Hepatocyte (in vitro differentiated cells): ENCODE results near the gene MEAF6. TPM values are rescaled to one million over a fixed set of nuclear protein-coding genes. Genes with fewer than 3 reads are reported as not detected.

Source experiments
- DNase-seq: peaks from one replicate; pipeline ENCODE4 v3.0.0-alpha.2; 2016; ENCODE audit warnings: low spot score
- H2AFZ ChIP-seq: fragments of 200-600 bp; sonication (generic); 2 replicates; pipeline ENCODE4 v1.6.0; 2016; ENCODE audit warnings: antibody characterized with exemption, mild to moderate bottlenecking
- H3K27ac ChIP-seq: fragments of 200-600 bp; sonication (generic); 2 replicates; pipeline ENCODE4 v1.5.1; 2016; ENCODE audit warnings: mild to moderate bottlenecking
- H3K27me3 ChIP-seq: fragments of 200-600 bp; sonication (generic); 2 replicates; pipeline ENCODE4 v1.6.1; 2016
- H3K36me3 ChIP-seq: fragments of 200-600 bp; sonication (generic); replicated peaks from 2 replicates; pipeline ENCODE4 v1.5.1; 2016; ENCODE audit warnings: low read depth; ENCODE audit not compliant: insufficient read depth
- H3K4me1 ChIP-seq: fragments of 200-600 bp; sonication (generic); 2 replicates; pipeline ENCODE4 v1.5.1; 2016; ENCODE audit warnings: mild to moderate bottlenecking, moderate library complexity; ENCODE audit not compliant: insufficient read depth
- H3K4me2 ChIP-seq: fragments of 200-600 bp; sonication (generic); 2 replicates; pipeline ENCODE4 v1.6.0; 2016
- H3K4me3 ChIP-seq: fragments of 200-600 bp; sonication (generic); 2 replicates; pipeline ENCODE4 v1.5.1; 2016; ENCODE audit warnings: mild to moderate bottlenecking
- H3K79me2 ChIP-seq: fragments of 200-600 bp; sonication (generic); 2 replicates; pipeline ENCODE4 v1.6.0; 2017; ENCODE audit warnings: mild to moderate bottlenecking
- H3K9me2 ChIP-seq: fragments of 200-600 bp; sonication (generic); replicated peaks from 2 replicates; pipeline ENCODE4 v1.6.0; 2017; ENCODE audit warnings: mild to moderate bottlenecking; ENCODE audit not compliant: insufficient read depth
- H3K9me3 ChIP-seq: fragments of 200-600 bp; sonication (generic); 2 replicates; pipeline ENCODE4 v1.5.1; 2016; ENCODE audit warnings: low read depth, mild to moderate bottlenecking
- H4K20me1 ChIP-seq: fragments of 200-600 bp; sonication (generic); 2 replicates; pipeline ENCODE4 v1.6.0; 2016; ENCODE audit warnings: mild to moderate bottlenecking; ENCODE audit not compliant: insufficient read depth, poor library complexity, severe bottlenecking
- CTCF ChIP-seq: fragments of 200-600 bp; sonication (generic); IDR thresholded peaks from 2 replicates; pipeline ENCODE4 v1.5.1; 2016; ENCODE audit warnings: antibody characterized with exemption, mild to moderate bottlenecking; ENCODE audit not compliant: poor library complexity
- EZH2 ChIP-seq: fragments of 200-600 bp; sonication (generic); IDR thresholded peaks from 2 replicates; pipeline ENCODE4 v1.6.1; 2016; ENCODE audit warnings: antibody characterized with exemption, mild to moderate bottlenecking, borderline replicate concordance
- EZH2phosphoT487 ChIP-seq: fragments of 200-600 bp; sonication (generic); IDR thresholded peaks from one replicate; pipeline ENCODE4 v1.6.1; 2018; ENCODE audit warnings: antibody characterized with exemption, mild to moderate bottlenecking, low read depth, moderate library complexity; ENCODE audit not compliant: unreplicated experiment, severe bottlenecking
- WGBS: methylation state at CpG from one replicate; pipeline ENCODE4 v1.1.6; 2016; ENCODE audit warnings: low lambda C conversion rate; ENCODE audit errors: missing lambda C conversion rate; 5-methylcytosine and 5-hydroxymethylcytosine counted together
- polyA plus RNA-seq: library from polyadenylated mRNA; unstranded; fragments of >200 nt; fragmentation: Nextera tagmentation; extraction: Ambion mirVana; gene quantifications from 2 replicates; pipeline ENCODE4 v1.2.1, GENCODE V29; 2016
- total RNA-seq: library from RNA; depleted of rRNA; stranded (reverse); fragments of >200 nt; gene quantifications from 2 replicates; pipeline ENCODE4 v1.2.3, GENCODE V29; 2014

Gene MEAF6
- total and polyA plus RNA-seq, 2 experiments from 2014 or later, result 46.5 to 74.7 TPM

DNA sequence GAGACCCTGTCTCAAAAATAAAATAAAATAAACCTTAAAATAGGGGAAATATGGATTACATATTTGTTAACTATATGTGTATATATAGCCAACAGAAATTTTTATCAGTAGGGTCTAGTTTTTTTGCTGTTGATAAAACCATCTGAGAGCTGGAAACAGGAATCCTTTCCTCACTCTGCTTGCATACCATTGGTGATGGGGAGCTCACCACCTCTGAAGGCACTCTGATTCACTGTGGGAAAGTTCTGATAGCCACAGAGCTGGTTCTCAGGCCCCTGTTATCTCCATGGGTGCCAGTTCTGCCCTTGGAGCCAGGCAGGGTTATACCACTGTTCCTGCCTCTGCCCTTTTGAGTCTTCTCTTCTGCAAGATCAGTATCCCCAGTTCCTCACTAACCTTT, 58.0 kb downstream of the MEAF6 start:
- no peaks in the 10 kb centered on the region for H3K27me3 ChIP-seq
- H2AFZ ChIP-seq, result no peak overlapping the region
- H3K9me3 ChIP-seq, result no peaks in the 10 kb centered on the region
- no peaks in the 10 kb centered on the region for H4K20me1 ChIP-seq
- H3K4me2 ChIP-seq, result no peak overlapping the region
- no peaks in the 10 kb centered on the region for H3K36me3 ChIP-seq
- no peak for TF ChIP-seq EZH2phosphoT487
- TF ChIP-seq CTCF, result no peak
- no peak for TF ChIP-seq EZH2
- no peak overlapping the region for H3K4me3 ChIP-seq
- no peaks in the 10 kb centered on the region for H3K79me2 ChIP-seq
- H3K9me2 ChIP-seq, result no peaks in the 10 kb centered on the region
- no peak for DNase-seq
- no peaks in the 10 kb centered on the region for H3K4me1 ChIP-seq
- no peak overlapping the region for H3K27ac ChIP-seq

GRCh38 chr1:37455516-37455915, 59.0 kb downstream of the MEAF6 start:
- H3K4me2 ChIP-seq, result no peak overlapping the region
- H3K27ac ChIP-seq, result no peak overlapping the region
- 91% methylated on average over 10 of the region's 10 CpGs for WGBS
- no peak for DNase-seq
- H2AFZ ChIP-seq, result no peak overlapping the region
- no peak for TF ChIP-seq EZH2
- no peak for TF ChIP-seq EZH2phosphoT487
- TF ChIP-seq CTCF, result no peak
- no peaks in the 10 kb centered on the region for H3K27me3 ChIP-seq
- H3K9me2 ChIP-seq, result no peaks in the 10 kb centered on the region
- no peaks in the 10 kb centered on the region for H3K4me1 ChIP-seq
- no peaks in the 10 kb centered on the region for H4K20me1 ChIP-seq
- H3K9me3 ChIP-seq, result no peaks in the 10 kb centered on the region
- no peaks in the 10 kb centered on the region for H3K79me2 ChIP-seq
- H3K36me3 ChIP-seq, result no peaks in the 10 kb centered on the region
- no peak overlapping the region for H3K4me3 ChIP-seq

- Histone ChIP-seq H4K20me1 (no peaks in the 10 kb centered on the region), H3K36me3 (no peaks in the 10 kb centered on the region), H3K27me3 (no peaks in the 10 kb centered on the region), H3K79me2 (no peaks in the 10 kb centered on the region), H3K27ac (no peak overlapping the region), H3K4me2 (no peak overlapping the region), H3K4me3 (no peak overlapping the region), H2AFZ (no peak overlapping the region), H3K4me1 (no peaks in the 10 kb centered on the region), H3K9me3 (no peaks in the 10 kb centered on the region), H3K9me2 (no peaks in the 10 kb centered on the region)
- TF ChIP-seq CTCF (no peak), EZH2 (no peak)
- no peak for DNase-seq
- WGBS, result 78% methylated on average over 7 of the region's 7 CpGs
Measured at GRCh38 chr1:37453647-37454046, 60.9 kb downstream of the MEAF6 start.

DNA sequence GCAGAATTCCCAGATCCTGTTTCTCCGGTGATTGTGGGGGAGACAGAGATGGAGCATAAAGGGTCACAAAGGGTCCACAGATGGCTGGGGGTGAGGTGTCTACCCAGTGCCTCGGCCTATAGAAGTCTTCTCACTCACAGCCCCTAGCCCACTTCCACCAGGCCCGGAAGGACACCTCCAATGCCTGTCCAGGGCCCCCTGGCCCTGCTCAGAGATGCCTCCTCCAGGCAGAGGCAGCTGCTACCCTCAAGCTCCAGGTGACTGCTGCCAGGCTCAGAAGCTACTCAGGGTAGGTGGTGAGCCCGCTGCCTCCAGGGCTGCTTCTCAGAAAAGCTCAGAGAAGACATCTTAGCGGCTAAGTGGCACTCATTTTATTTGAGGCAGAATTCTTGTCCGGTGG, 62.1 kb downstream of the MEAF6 start:
- H3K4me3 ChIP-seq, result no peak overlapping the region
- TF ChIP-seq EZH2 (no peak), EZH2phosphoT487 (no peak), CTCF (no peak)

More for the DNA sequence above, 62.1 kb downstream of the MEAF6 start:
- DNase-seq, result no peak
- Histone ChIP-seq H2AFZ (no peak overlapping the region), H3K9me2 (no peaks in the 10 kb centered on the region), H3K4me2 (no peak overlapping the region), H3K4me1 (no peaks in the 10 kb centered on the region), H3K36me3 (no peaks in the 10 kb centered on the region), H3K27me3 (no peaks in the 10 kb centered on the region), H3K27ac (no peak overlapping the region), H3K9me3 (no peaks in the 10 kb centered on the region), H3K79me2 (no peaks in the 10 kb centered on the region), H4K20me1 (no peaks in the 10 kb centered on the region)
- WGBS, result 64% methylated on average over 6 of the region's 6 CpGs
